OCI-LY3 (cell line): ENCODE measurements around the gene COLGALT1.

Experiments used
- CTCF ChIP-seq: fragments of 200-600, 300-600 bp; sonication (generic); IDR thresholded peaks from 2 replicates; pipeline ENCODE4 v1.5.1; 2014; ENCODE audit warnings: antibody characterized with exemption, low read length, low read depth
- EZH2phosphoT487 ChIP-seq: fragments of 200-600 bp; shearing (Covaris generic); IDR thresholded peaks from 2 replicates; pipeline ENCODE4 v1.6.1; 2018; ENCODE audit warnings: antibody characterized with exemption, mixed run types, low read depth

GRCh38 chr19:17576758-17577456 is 21.5 kb downstream of the COLGALT1 start:
- no peak for TF ChIP-seq CTCF
- TF ChIP-seq EZH2phosphoT487, result no peak
